MM.1S (cell line): ENCODE data around the gene CNTN1.

ENCODE experiments used
- DNase-seq: peaks from one replicate; pipeline ENCODE4 v3.0.0-alpha.2; 2015
- H2AFZ ChIP-seq: fragments of 300-600 bp; sonication (generic); 2 replicates; pipeline ENCODE4 v1.6.0; 2016; ENCODE audit warnings: antibody characterized with exemption, low read length
- H3F3A ChIP-seq: fragments of 300-600 bp; sonication (generic); 2 replicates; pipeline ENCODE4 v1.6.1; 2016; ENCODE audit warnings: mild to moderate bottlenecking, antibody characterized with exemption, low read length, moderate library complexity, mixed read lengths; ENCODE audit not compliant: insufficient read depth
- H3K27ac ChIP-seq: fragments of 300-600 bp; sonication (generic); 2 replicates; pipeline ENCODE4 v1.5.1; 2016; ENCODE audit warnings: mild to moderate bottlenecking, low read length
- H3K27me3 ChIP-seq: fragments of 300-600 bp; sonication (generic); replicated peaks from 2 replicates; pipeline ENCODE4 v1.6.0; 2016; ENCODE audit warnings: low read length; ENCODE audit not compliant: insufficient read depth
- H3K36me3 ChIP-seq: fragments of 300-600 bp; sonication (generic); replicated peaks from 2 replicates; pipeline ENCODE4 v1.6.1; 2016; ENCODE audit warnings: mild to moderate bottlenecking, low read length, mixed read lengths; ENCODE audit not compliant: insufficient read depth
- H3K4me1 ChIP-seq: fragments of 300-600 bp; sonication (generic); 2 replicates; pipeline ENCODE4 v1.6.1; 2016; ENCODE audit warnings: low read length, mixed read lengths
- H3K4me2 ChIP-seq: fragments of 300-600 bp; sonication (generic); 2 replicates; pipeline ENCODE4 v1.6.0; 2016; ENCODE audit warnings: low read depth, low read length
- H3K4me3 ChIP-seq: fragments of 300-600 bp; sonication (generic); 2 replicates; pipeline ENCODE4 v1.5.1; 2016; ENCODE audit warnings: low read length, mixed read lengths
- H3K79me2 ChIP-seq: fragments of 300-600 bp; sonication (generic); 2 replicates; pipeline ENCODE4 v1.6.1; 2016; ENCODE audit warnings: mixed run types, low read length, mixed read lengths
- H3K9ac ChIP-seq: fragments of 300-600 bp; sonication (generic); 2 replicates; pipeline ENCODE4 v1.6.1; 2016; ENCODE audit warnings: low read length, mixed read lengths
- H3K9me2 ChIP-seq: fragments of 300-600 bp; sonication (generic); replicated peaks from 2 replicates; pipeline ENCODE4 v1.6.1; 2016; ENCODE audit warnings: mild to moderate bottlenecking, low read length, mixed read lengths; ENCODE audit not compliant: insufficient read depth
- H3K9me3 ChIP-seq: fragments of 300-600 bp; sonication (generic); replicated peaks from 2 replicates; pipeline ENCODE4 v1.6.1; 2016; ENCODE audit warnings: mild to moderate bottlenecking, low read length, mixed read lengths; ENCODE audit not compliant: insufficient read depth
- H4K20me1 ChIP-seq: fragments of 300-600 bp; sonication (generic); 2 replicates; pipeline ENCODE4 v1.6.1; 2016; ENCODE audit warnings: mild to moderate bottlenecking, low read length, moderate library complexity, mixed read lengths; ENCODE audit not compliant: insufficient read depth
- CTCF ChIP-seq: fragments of 300-600 bp; sonication (generic); IDR thresholded peaks from 2 replicates; pipeline ENCODE4 v1.5.1; 2016; ENCODE audit warnings: antibody characterized with exemption, low read length, mixed read lengths
- EZH2 ChIP-seq: fragments of 300-600 bp; sonication (generic); optimal IDR thresholded peaks from 2 replicates; pipeline ENCODE3; 2017; ENCODE audit warnings: low read depth, mild to moderate bottlenecking, antibody characterized with exemption, low read length, mixed read lengths
- EZH2phosphoT487 ChIP-seq: fragments of 300-600 bp; sonication (generic); IDR thresholded peaks from 2 replicates; pipeline ENCODE4 v1.6.1; 2018; ENCODE audit warnings: antibody characterized with exemption, low read length

CNTN1 gene

GRCh38 chr12:41051954-41052353, 359.7 kb downstream of the CNTN1 start:
- H3K27ac ChIP-seq = no peak overlapping the region
- H3K4me2 ChIP-seq = no peak overlapping the region
- H3F3A ChIP-seq = no peaks in the 10 kb centered on the region
- no peak for TF ChIP-seq CTCF
- TF ChIP-seq EZH2phosphoT487 = no peak
- TF ChIP-seq EZH2 = no peak
- no peak overlapping the region for H2AFZ ChIP-seq
- no peak overlapping the region for H3K9ac ChIP-seq
- H3K4me3 ChIP-seq = no peak overlapping the region
- H3K9me3 ChIP-seq = no peaks in the 10 kb centered on the region
- H3K36me3 ChIP-seq = no peaks in the 10 kb centered on the region
- no peaks in the 10 kb centered on the region for H3K4me1 ChIP-seq
- no peaks in the 10 kb centered on the region for H3K79me2 ChIP-seq
- no peaks in the 10 kb centered on the region for H4K20me1 ChIP-seq
- no peaks in the 10 kb centered on the region for H3K27me3 ChIP-seq
- DNase-seq = no peak
- no peaks in the 10 kb centered on the region for H3K9me2 ChIP-seq

DNA sequence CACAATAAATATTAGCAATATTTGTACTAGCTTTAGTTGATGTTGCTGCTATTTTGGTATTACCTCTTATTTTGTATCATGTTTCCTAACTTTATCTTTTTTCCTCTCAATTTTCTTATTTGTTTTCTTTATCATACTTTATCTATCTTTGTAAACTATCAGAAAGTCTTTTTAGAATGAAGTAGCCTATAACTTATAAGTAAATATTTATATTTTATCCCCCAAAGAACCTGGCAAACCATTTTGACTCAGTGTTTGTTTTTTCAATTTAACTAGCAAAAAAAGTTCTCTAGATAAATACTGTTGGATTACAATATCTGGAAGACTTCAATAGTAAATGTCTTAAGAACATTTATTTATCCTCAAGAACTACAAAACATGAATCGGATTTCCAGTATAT, 360.2 kb downstream of the CNTN1 start:
- no peak for TF ChIP-seq EZH2phosphoT487
- TF ChIP-seq EZH2 = no peak
- TF ChIP-seq CTCF = no peak
- H3K36me3 ChIP-seq = no peaks in the 10 kb centered on the region
- no peaks in the 10 kb centered on the region for H4K20me1 ChIP-seq
- H3K9me2 ChIP-seq = no peaks in the 10 kb centered on the region
- H3K27ac ChIP-seq = no peak overlapping the region
- H3K9ac ChIP-seq = no peak overlapping the region
- no peaks in the 10 kb centered on the region for H3F3A ChIP-seq
- no peak overlapping the region for H2AFZ ChIP-seq
- H3K4me2 ChIP-seq = no peak overlapping the region
- DNase-seq = no peak
- H3K4me3 ChIP-seq = no peak overlapping the region
- no peaks in the 10 kb centered on the region for H3K9me3 ChIP-seq
- no peaks in the 10 kb centered on the region for H3K4me1 ChIP-seq
- H3K27me3 ChIP-seq = no peaks in the 10 kb centered on the region
- H3K79me2 ChIP-seq = no peaks in the 10 kb centered on the region

DNA sequence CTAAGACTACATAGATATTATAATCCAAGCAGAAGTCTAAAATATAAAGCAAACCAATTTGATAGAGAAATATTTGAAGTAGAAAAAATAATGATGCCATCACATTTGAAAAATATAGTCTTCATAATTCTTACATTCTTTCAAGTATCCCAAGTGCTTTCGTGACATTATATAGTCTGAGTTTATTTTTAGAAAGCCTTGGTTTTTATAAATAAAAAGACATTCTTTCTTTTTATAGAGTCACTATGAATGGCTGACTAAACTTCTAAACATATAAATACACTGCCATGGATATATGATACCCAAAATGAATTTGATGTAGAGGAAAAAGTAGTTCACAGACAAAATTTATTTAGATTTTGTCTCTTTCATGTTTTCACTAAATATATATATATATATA, 360.8 kb downstream of the CNTN1 start:
- H3K4me3 ChIP-seq = no peak overlapping the region
- no peaks in the 10 kb centered on the region for H3K9me3 ChIP-seq
- H3K79me2 ChIP-seq = no peaks in the 10 kb centered on the region
- H3K9ac ChIP-seq = no peak overlapping the region
- no peak overlapping the region for H3K4me2 ChIP-seq
- no peak overlapping the region for H2AFZ ChIP-seq
- no peaks in the 10 kb centered on the region for H4K20me1 ChIP-seq
- no peak overlapping the region for H3K27ac ChIP-seq
- H3K9me2 ChIP-seq = no peaks in the 10 kb centered on the region
- no peaks in the 10 kb centered on the region for H3K27me3 ChIP-seq
- H3K36me3 ChIP-seq = no peaks in the 10 kb centered on the region
- TF ChIP-seq EZH2 (no peak), CTCF (no peak), EZH2phosphoT487 (no peak)
- H3F3A ChIP-seq = no peaks in the 10 kb centered on the region
- H3K4me1 ChIP-seq = no peaks in the 10 kb centered on the region
- no peak for DNase-seq
